Trophoblast cell (in vitro differentiated cells and primary cell): ENCODE results near the gene FAM222A.

ENCODE experiments used
- DNase-seq, 2 donors: peaks; one replicate each; pipeline ENCODE4 v3.0.0-alpha.2; 2016
- H2AFZ ChIP-seq: 2 replicates; pipeline ENCODE4 v1.6.1; 2013; ENCODE audit warnings: low read length, moderate library complexity, mild to moderate bottlenecking; ENCODE audit not compliant: insufficient read depth, poor library complexity
- H2AK5ac ChIP-seq: 2 replicates; pipeline ENCODE4 v1.6.1; 2013; ENCODE audit warnings: mild to moderate bottlenecking, low read length
- H2BK120ac ChIP-seq: 2 replicates; pipeline ENCODE4 v1.6.1; 2013; ENCODE audit warnings: low read length, mild to moderate bottlenecking, moderate library complexity; ENCODE audit not compliant: insufficient read depth, poor library complexity
- H2BK12ac ChIP-seq: 2 replicates; pipeline ENCODE4 v1.6.1; 2013; ENCODE audit warnings: mild to moderate bottlenecking, low read length, moderate library complexity
- H2BK5ac ChIP-seq: 2 replicates; pipeline ENCODE4 v1.6.1; 2013; ENCODE audit warnings: low read length, low read depth, moderate library complexity, mild to moderate bottlenecking; ENCODE audit not compliant: poor library complexity
- H3K14ac ChIP-seq: 2 replicates; pipeline ENCODE4 v1.6.1; 2013; ENCODE audit warnings: mild to moderate bottlenecking, low read length
- H3K18ac ChIP-seq: 2 replicates; pipeline ENCODE4 v1.6.1; 2013; ENCODE audit warnings: mild to moderate bottlenecking, low read length
- H3K23ac ChIP-seq: 2 replicates; pipeline ENCODE4 v1.6.1; 2013; ENCODE audit warnings: low read length
- H3K27ac ChIP-seq: 2 replicates; pipeline ENCODE4 v1.5.1; 2013; ENCODE audit warnings: low read depth, mild to moderate bottlenecking, inconsistent platforms, low read length, moderate library complexity
- H3K27me3 ChIP-seq: 2 replicates; pipeline ENCODE4 v1.6.1; 2013; ENCODE audit warnings: inconsistent platforms, mild to moderate bottlenecking, low read length, moderate library complexity; ENCODE audit not compliant: insufficient read depth
- H3K36me3 ChIP-seq, 2 experiments: 1 replicate in 1 of 2; 2 replicates in 1 of 2; pipeline ENCODE4 v1.6.1; 2013; ENCODE audit warnings: low read length in 2 of 2, mild to moderate bottlenecking in 2 of 2, moderate library complexity in 1 of 2; ENCODE audit not compliant: insufficient read depth in 2 of 2, control insufficient read depth in 1 of 2
- H3K4ac ChIP-seq: 2 replicates; pipeline ENCODE4 v1.6.1; 2013; ENCODE audit warnings: low read depth, mild to moderate bottlenecking, low read length, moderate library complexity
- H3K4me1 ChIP-seq, 2 experiments: 1 replicate in 1 of 2; 2 replicates in 1 of 2; pipeline ENCODE4 v1.6.1; 2013; ENCODE audit warnings: low read length in 2 of 2, mild to moderate bottlenecking in 2 of 2, moderate library complexity in 1 of 2; ENCODE audit not compliant: insufficient read depth in 2 of 2, control insufficient read depth in 1 of 2
- H3K4me2 ChIP-seq: 2 replicates; pipeline ENCODE4 v1.6.1; 2013; ENCODE audit warnings: inconsistent platforms, mild to moderate bottlenecking, low read length, moderate library complexity
- H3K4me3 ChIP-seq: 2 replicates; pipeline ENCODE4 v1.5.1; 2013; ENCODE audit warnings: mild to moderate bottlenecking, low read depth, low read length, inconsistent platforms
- H3K79me1 ChIP-seq: one replicate; pipeline ENCODE4 v1.6.1; 2013; ENCODE audit warnings: low read length
- H3K79me2 ChIP-seq: 2 replicates; pipeline ENCODE4 v1.6.1; 2013; ENCODE audit warnings: low read length, mild to moderate bottlenecking; ENCODE audit not compliant: control insufficient read depth, insufficient read depth, poor library complexity
- H3K9ac ChIP-seq: 2 replicates; pipeline ENCODE4 v1.6.1; 2013; ENCODE audit warnings: mild to moderate bottlenecking, low read length
- H3K9me3 ChIP-seq: 2 replicates; pipeline ENCODE4 v1.6.1; 2013; ENCODE audit warnings: low read depth, mild to moderate bottlenecking, control low read depth, inconsistent platforms, low read length; ENCODE audit not compliant: insufficient read depth
- H4K12ac ChIP-seq: 2 replicates; pipeline ENCODE4 v1.6.1; 2013; ENCODE audit warnings: low read depth, mild to moderate bottlenecking, low read length, moderate library complexity
- H4K8ac ChIP-seq: 2 replicates; pipeline ENCODE4 v1.6.1; 2013; ENCODE audit warnings: low read depth, mild to moderate bottlenecking, low read length, moderate library complexity
- H4K91ac ChIP-seq: one replicate; pipeline ENCODE4 v1.6.1; 2013; ENCODE audit warnings: low read depth, mild to moderate bottlenecking, low read length, moderate library complexity
- WGBS: extraction: QIAGEN DNeasy Blood & Tissue Kit; methylation state at CpG from one replicate; pipeline ENCODE4 v1.1.7; 2013; ENCODE audit warnings: missing lambda C conversion rate; ENCODE audit not compliant: insufficient read length, insufficient coverage; ENCODE audit errors: extremely low coverage; 5-methylcytosine and 5-hydroxymethylcytosine counted together

Gene FAM222A

DNA sequence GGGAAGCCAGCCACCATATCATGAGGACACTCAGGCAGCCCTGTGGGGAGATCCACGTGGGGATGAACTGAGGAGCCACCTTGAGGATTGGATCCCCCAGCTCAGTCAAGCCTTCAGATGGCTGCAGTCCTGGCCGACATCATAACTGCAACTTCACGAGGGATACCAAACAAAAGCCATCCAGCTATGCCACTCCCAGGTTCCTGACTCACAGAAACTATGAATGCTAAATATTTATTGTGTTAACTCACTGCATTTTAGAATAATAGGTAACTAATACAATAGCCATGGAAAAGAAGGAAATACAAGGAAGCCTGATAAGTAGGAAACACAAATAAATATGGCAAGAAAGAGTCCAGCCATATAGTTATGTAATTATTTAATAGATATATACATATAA, 42.1 kb upstream of the FAM222A start:
- no CpG with 5 or more reads among the region's 3 CpGs for WGBS
- H3K14ac ChIP-seq: no peak overlapping the region

DNA sequence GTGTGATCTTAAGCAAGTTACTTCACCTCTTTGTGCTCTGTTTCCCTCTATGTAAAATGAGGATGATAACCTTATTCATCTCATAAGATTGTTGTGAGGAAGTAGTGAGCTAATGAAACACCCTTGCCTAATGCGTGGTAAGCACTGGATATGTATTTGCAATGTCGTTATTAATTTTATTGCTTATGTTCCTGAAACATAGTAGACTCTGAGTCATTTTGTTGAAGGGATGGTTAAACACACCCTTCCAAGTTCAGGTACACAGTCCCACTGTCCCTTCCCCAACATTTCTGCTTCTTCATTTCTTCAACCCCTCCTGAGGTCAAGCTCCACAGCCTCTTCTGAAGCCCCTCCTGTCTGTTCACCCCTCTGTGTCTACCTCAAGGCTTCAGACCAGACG, 40.2 kb upstream of the FAM222A start:
- no peak overlapping the region for H3K14ac ChIP-seq
- H3K4ac ChIP-seq: no peak overlapping the region
- H3K4me3 ChIP-seq: no peak overlapping the region
- no peak for DNase-seq
- H3K79me1 ChIP-seq: no peaks in the 10 kb centered on the region
- no peak overlapping the region for H3K9ac ChIP-seq
- no peaks in the 10 kb centered on the region for H3K36me3 ChIP-seq
- H2BK12ac ChIP-seq: no peak overlapping the region
- H4K91ac ChIP-seq: no peak overlapping the region
- no peak overlapping the region for H4K8ac ChIP-seq
- no peaks in the 10 kb centered on the region for H3K4me1 ChIP-seq
- WGBS: no CpG with 5 or more reads among the region's 3 CpGs
- H3K27me3 ChIP-seq: no peaks in the 10 kb centered on the region
- H3K4me2 ChIP-seq: no peak overlapping the region
- no peaks in the 10 kb centered on the region for H3K79me2 ChIP-seq
- no peak overlapping the region for H4K12ac ChIP-seq
- H2AFZ ChIP-seq: no peak overlapping the region
- H3K23ac ChIP-seq: no peak overlapping the region
- H3K18ac ChIP-seq: no peak overlapping the region
- H2BK5ac ChIP-seq: no peak overlapping the region
- H2BK120ac ChIP-seq: no peak overlapping the region
- H2AK5ac ChIP-seq: no peak overlapping the region
- no peak overlapping the region for H3K27ac ChIP-seq
- H3K9me3 ChIP-seq: no peaks in the 10 kb centered on the region

More for the DNA sequence above, 42.1 kb upstream of the FAM222A start:
- Histone ChIP-seq H3K9me3 (no peaks in the 10 kb centered on the region), H2AK5ac (no peak overlapping the region), H3K4me3 (no peak overlapping the region), H3K23ac (no peak overlapping the region), H3K18ac (no peak overlapping the region), H2AFZ (no peak overlapping the region), H4K8ac (no peak overlapping the region), H3K27me3 (no peaks in the 10 kb centered on the region), H3K4me2 (no peak overlapping the region), H2BK5ac (no peak overlapping the region), H3K4me1 (no peaks in the 10 kb centered on the region), H3K9ac (no peak overlapping the region), H4K91ac (no peak overlapping the region), H3K4ac (no peak overlapping the region), H3K79me2 (no peaks in the 10 kb centered on the region), H2BK12ac (no peak overlapping the region), H2BK120ac (no peak overlapping the region), H3K36me3 (no peaks in the 10 kb centered on the region), H4K12ac (no peak overlapping the region), H3K79me1 (no peaks in the 10 kb centered on the region), H3K27ac (no peak overlapping the region)
- DNase-seq: peak in 1 of 2 donors; percentile 23

- no peaks in the 10 kb centered on the region for H3K9me3 ChIP-seq
- no peak overlapping the region for H3K18ac ChIP-seq
- H3K36me3 ChIP-seq: no peaks in the 10 kb centered on the region
- no peak overlapping the region for H3K9ac ChIP-seq
- no peak overlapping the region for H4K91ac ChIP-seq
- H2BK120ac ChIP-seq: no peak overlapping the region
- H3K23ac ChIP-seq: no peak overlapping the region
- no peak overlapping the region for H3K27ac ChIP-seq
- H3K27me3 ChIP-seq: no peaks in the 10 kb centered on the region
- no CpG with 5 or more reads among the region's 2 CpGs for WGBS
- H4K8ac ChIP-seq: no peak overlapping the region
- no peak overlapping the region for H3K4me3 ChIP-seq
- H3K4ac ChIP-seq: no peak overlapping the region
- H2BK12ac ChIP-seq: no peak overlapping the region
- no peak overlapping the region for H3K4me2 ChIP-seq
- H2BK5ac ChIP-seq: no peak overlapping the region
- H3K14ac ChIP-seq: no peak overlapping the region
- no peak for DNase-seq
- H3K4me1 ChIP-seq: no peaks in the 10 kb centered on the region
- no peak overlapping the region for H2AK5ac ChIP-seq
- no peaks in the 10 kb centered on the region for H3K79me2 ChIP-seq
- no peak overlapping the region for H4K12ac ChIP-seq
- no peaks in the 10 kb centered on the region for H3K79me1 ChIP-seq
- H2AFZ ChIP-seq: no peak overlapping the region
Observed at GRCh38 chr12:109673884-109674283, 39.7 kb upstream of the FAM222A start.

DNA sequence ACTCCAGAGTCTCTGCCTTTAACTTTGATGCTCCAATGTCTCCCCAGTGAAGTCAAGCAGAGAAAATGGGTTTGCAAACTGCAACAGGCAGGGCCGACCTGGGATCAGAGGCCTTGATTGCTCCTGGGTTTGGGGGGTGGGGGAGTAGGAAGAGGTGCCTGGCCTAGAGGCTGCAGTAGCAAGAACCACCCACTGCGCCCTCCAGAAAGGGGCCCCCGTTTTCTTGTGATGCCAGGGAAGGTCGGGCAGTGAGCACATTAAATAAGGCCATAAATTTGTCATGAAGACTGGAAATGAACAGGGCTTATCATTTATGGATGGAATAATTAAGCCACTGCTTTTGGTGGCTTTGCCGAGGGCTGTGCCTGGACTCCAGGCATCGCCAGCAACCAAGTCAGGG, 38.2 kb upstream of the FAM222A start:
- Histone ChIP-seq H2AK5ac (no peak overlapping the region), H4K12ac (no peak overlapping the region), H3K27ac (no peak overlapping the region), H4K8ac (no peak overlapping the region), H3K4me3 (no peak overlapping the region), H3K36me3 (no peaks in the 10 kb centered on the region), H3K4ac (no peak overlapping the region), H3K27me3 (no peaks in the 10 kb centered on the region), H3K79me1 (no peaks in the 10 kb centered on the region), H3K23ac (no peak overlapping the region), H2BK120ac (no peak overlapping the region), H3K14ac (no peak overlapping the region), H2AFZ (no peak overlapping the region), H2BK12ac (no peak overlapping the region), H4K91ac (no peak overlapping the region), H3K4me2 (no peak overlapping the region), H3K18ac (no peak overlapping the region), H3K79me2 (no peaks in the 10 kb centered on the region), H3K4me1 (no peaks in the 10 kb centered on the region), H3K9ac (no peak overlapping the region), H2BK5ac (no peak overlapping the region), H3K9me3 (no peaks in the 10 kb centered on the region)
- no peak for DNase-seq
- no CpG with 5 or more reads among the region's 6 CpGs for WGBS
